Activated naive CD8-positive, alpha-beta T cell treated with anti-CD3 and anti-CD28 coated beads, Interleukin-2, amount 50 U/mL, for 24 hours (primary cell): ENCODE data around the gene SCYL1.

ENCODE experiments used
- ATAC-seq: fragments of 150-1000 bp; cut with Tn5 transposase; one replicate; pipeline ENCODE4 v1.10.0; 2021
- DNase-seq: peaks from one replicate; pipeline ENCODE4 v3.0.0; 2021
- H3K27ac Mint-ChIP-seq: one replicate; pipeline ENCODE4 v1.8.0; 2021; ENCODE audit warnings: mild to moderate bottlenecking, mixed read lengths
- H3K27me3 Mint-ChIP-seq: one replicate; pipeline ENCODE4 v1.8.0; 2021; ENCODE audit warnings: mixed read lengths
- H3K36me3 Mint-ChIP-seq: one replicate; pipeline ENCODE4 v1.8.0; 2021; ENCODE audit warnings: low read depth, mixed read lengths
- H3K4me1 Mint-ChIP-seq: one replicate; pipeline ENCODE4 v1.8.0; 2021; ENCODE audit warnings: mixed read lengths
- H3K4me3 Mint-ChIP-seq: one replicate; pipeline ENCODE4 v1.8.0; 2021; ENCODE audit warnings: mild to moderate bottlenecking, moderate library complexity, mixed read lengths
- H3K9me3 Mint-ChIP-seq: one replicate; pipeline ENCODE4 v1.8.0; 2021; ENCODE audit warnings: mixed read lengths

Gene SCYL1

GRCh38 chr11:65569973-65570918 is 45.4 kb downstream of the SCYL1 start, which contains the start of gene ZNRD2:
Gene ZNRD2, plus strand, starts transcription at chr11:65570477. Its CDS starts 15 bp downstream, at chr11:65570492.
- peak within 1 kb of the TSS; percentile 99 for H3K4me3 Mint-ChIP-seq
- DNase-seq (peak; percentile 99), ATAC-seq (peak; percentile 82)
- peak within 1 kb of the TSS; percentile 93 for H3K27ac Mint-ChIP-seq
- peaks cover 20% of the 10 kb centered on the region for H3K36me3 Mint-ChIP-seq
- H3K27me3 Mint-ChIP-seq: no peaks in the 10 kb centered on the region
- peaks cover 70% of the 10 kb centered on the region for H3K4me1 Mint-ChIP-seq
- H3K9me3 Mint-ChIP-seq: no peaks in the 10 kb centered on the region

DNA sequence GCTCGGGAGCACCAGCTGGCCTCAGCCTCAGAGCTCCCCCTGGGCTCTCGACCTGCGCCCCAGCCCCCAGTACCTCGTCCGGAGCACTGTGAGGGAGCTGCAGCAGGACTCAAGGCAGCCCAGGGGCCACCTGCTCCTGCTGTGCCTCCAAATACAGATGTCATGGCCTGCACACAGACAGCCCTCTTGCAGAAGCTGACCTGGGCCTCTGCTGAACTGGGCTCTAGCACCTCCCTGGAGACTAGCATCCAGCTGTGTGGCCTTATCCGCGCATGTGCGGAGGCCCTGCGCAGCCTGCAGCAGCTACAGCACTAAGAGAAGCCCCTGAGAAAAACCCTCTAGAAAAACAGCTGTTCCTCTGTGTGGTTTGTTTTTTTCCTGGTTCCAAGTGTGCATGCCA is 46.5 kb downstream of the SCYL1 start:
- Mint-ChIP-seq H3K36me3 (peaks cover 20% of the 10 kb centered on the region), H3K9me3 (no peaks in the 10 kb centered on the region), H3K4me1 (peaks cover 63% of the 10 kb centered on the region), H3K27me3 (no peaks in the 10 kb centered on the region), H3K4me3 (peak overlapping the region; percentile 99), H3K27ac (peak overlapping the region; percentile 93)
- DNase-seq (no peak), ATAC-seq (no peak)

GRCh38 chr11:65571940-65572339 is 47.1 kb downstream of the SCYL1 start:
- Mint-ChIP-seq H3K27me3 (no peaks in the 10 kb centered on the region), H3K4me1 (peaks cover 62% of the 10 kb centered on the region), H3K4me3 (peak overlapping the region; percentile 99), H3K27ac (peak overlapping the region; percentile 90), H3K36me3 (peaks cover 20% of the 10 kb centered on the region), H3K9me3 (no peaks in the 10 kb centered on the region)
- DNase-seq (no peak), ATAC-seq (no peak)

- peak; percentile 3 for ATAC-seq
Observed at GRCh38 chr11:65572356-65573051, 47.6 kb downstream of the SCYL1 start, which contains the start of gene FAM89B. Gene FAM89B, plus strand, starts transcription at chr11:65572538. Its CDS starts 132 bp downstream, at chr11:65572670.

DNA sequence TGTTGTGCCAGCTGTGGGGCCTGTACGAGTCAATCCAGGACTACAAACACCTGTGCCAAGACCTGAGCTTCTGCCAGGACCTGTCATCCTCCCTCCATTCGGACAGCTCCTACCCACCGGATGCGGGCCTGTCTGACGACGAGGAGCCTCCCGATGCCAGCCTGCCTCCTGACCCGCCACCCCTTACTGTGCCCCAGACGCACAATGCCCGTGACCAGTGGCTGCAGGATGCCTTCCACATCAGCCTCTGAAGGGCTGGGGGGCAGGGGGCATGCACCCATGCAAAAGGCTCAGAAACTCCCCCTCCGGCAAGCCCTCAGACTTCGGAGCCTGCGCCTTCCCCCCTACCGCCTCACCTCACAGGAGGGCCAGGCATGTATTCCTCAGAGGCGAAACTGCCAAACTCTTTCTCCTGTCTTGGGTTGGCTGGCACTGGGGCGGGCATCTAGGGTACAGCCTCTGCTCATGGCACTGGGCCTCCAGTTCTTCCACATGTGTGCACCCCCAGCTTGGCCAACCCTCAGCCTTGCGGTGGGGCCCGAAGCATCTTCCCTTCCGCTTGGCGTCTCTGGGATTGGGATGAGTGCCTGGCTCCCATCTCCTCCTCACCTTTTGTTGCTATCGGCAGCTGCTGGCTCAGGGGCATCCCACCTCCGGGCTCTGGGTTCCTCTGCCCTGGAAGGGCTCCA is 48.7 kb downstream of the SCYL1 start:
- Mint-ChIP-seq H3K36me3 (peaks cover 19% of the 10 kb centered on the region), H3K27ac (peak overlapping the region; percentile 80), H3K27me3 (no peaks in the 10 kb centered on the region), H3K9me3 (no peaks in the 10 kb centered on the region), H3K4me1 (peaks cover 64% of the 10 kb centered on the region), H3K4me3 (peak overlapping the region; percentile 80)
- no peak for ATAC-seq
- no peak for DNase-seq

More at GRCh38 chr11:65572356-65573051, 47.6 kb downstream of the SCYL1 start, which contains the start of gene FAM89B:
- peak within 1 kb of the TSS; percentile 99 for H3K4me3 Mint-ChIP-seq
- peaks cover 61% of the 10 kb centered on the region for H3K4me1 Mint-ChIP-seq
- no peaks in the 10 kb centered on the region for H3K9me3 Mint-ChIP-seq
- H3K27ac Mint-ChIP-seq: peak within 1 kb of the TSS; percentile 90
- no peaks in the 10 kb centered on the region for H3K27me3 Mint-ChIP-seq
- H3K36me3 Mint-ChIP-seq: peaks cover 20% of the 10 kb centered on the region
- peak; percentile 91 for DNase-seq

DNA sequence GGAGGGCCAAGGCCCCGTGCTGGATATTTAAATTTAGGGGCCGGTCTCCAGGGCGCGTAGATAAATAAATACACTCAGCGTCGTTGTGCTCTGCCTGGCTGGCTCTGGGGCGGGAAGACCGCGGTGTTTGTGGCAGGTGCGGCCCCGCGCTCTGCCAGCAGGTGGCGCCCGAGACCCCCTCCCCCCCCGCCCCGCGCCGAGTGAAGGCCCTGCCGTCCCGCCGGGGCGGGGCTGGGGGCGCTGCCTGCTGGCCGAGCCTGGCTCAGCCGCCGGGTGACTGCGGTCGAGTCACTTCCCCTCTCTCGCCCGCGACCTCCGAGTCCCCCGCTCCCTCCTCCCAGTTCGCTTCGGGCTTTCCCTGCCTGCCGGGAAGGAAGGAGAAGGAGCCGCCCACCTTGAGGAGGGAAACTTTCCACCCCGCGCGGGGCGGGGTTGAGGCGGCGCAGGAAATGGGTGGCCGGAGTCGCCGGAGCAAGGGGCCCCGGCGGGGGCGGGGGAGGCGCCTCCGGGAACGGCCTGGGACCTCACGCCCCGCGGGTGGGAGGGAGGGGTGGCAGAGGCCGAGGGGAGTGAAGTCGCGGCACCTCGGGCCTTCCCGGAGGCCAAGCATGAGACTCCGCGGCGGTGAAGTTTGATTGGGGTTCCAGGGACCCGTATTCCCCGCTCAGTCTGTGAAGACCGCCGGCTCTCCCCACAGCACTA is 49.4 kb downstream of the SCYL1 start:
- Mint-ChIP-seq H3K27ac (peak overlapping the region; percentile 91), H3K9me3 (no peaks in the 10 kb centered on the region), H3K4me1 (peaks cover 59% of the 10 kb centered on the region), H3K27me3 (no peaks in the 10 kb centered on the region), H3K4me3 (peak overlapping the region; percentile 86), H3K36me3 (peaks cover 18% of the 10 kb centered on the region)
- peak; percentile 95 for DNase-seq
- peak; percentile 18 for ATAC-seq

DNA sequence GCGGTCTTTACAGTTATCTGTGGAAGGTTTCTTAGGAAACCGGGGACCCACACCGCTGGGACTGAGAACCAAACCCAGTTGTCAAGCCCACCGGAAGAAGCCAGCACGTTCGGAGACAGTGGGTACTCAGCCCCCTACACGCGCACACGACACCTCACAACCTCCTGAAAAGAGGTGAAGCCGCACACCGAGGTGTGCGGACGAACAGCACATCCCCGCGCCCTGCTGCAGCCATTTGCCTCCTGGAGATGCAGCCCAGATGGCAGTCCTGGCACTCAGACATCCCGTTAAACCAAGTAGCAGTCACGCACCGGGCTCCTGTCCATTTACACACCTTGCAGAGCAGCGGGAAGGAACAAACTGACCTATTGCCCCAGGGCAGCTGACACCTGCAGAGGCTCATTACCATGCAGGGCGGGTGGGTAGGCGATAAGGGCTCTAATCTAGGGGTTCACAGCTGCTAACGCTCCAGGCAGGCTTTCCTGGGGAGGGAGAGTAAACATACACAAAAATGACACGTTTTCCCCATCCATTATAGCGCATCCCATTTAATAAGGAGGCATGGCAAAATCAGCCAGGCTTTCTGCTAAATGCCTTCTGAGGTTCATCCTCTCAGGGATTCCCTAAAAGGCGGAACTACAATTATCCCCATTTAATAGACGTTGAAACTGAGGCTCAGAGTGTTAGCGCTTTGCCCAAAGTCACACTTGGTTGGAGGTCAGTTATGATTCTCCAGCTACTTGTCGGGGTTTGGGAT is 50.1 kb downstream of the SCYL1 start:
- Mint-ChIP-seq H3K9me3 (no peaks in the 10 kb centered on the region), H3K27me3 (no peaks in the 10 kb centered on the region), H3K27ac (peak overlapping the region; percentile 91), H3K4me1 (peaks cover 57% of the 10 kb centered on the region), H3K4me3 (peak overlapping the region; percentile 86), H3K36me3 (peaks cover 20% of the 10 kb centered on the region)
- ATAC-seq: no peak
- no peak for DNase-seq

- DNase-seq: peak; percentile 78
- no peaks in the 10 kb centered on the region for H3K9me3 Mint-ChIP-seq
- peak; percentile 47 for ATAC-seq
- no peaks in the 10 kb centered on the region for H3K27me3 Mint-ChIP-seq
- H3K36me3 Mint-ChIP-seq: peaks cover 21% of the 10 kb centered on the region
- peak within 1 kb of the TSS; percentile 86 for H3K4me3 Mint-ChIP-seq
- H3K27ac Mint-ChIP-seq: peak within 1 kb of the TSS; percentile 91
- peaks cover 53% of the 10 kb centered on the region for H3K4me1 Mint-ChIP-seq
Observed at GRCh38 chr11:65575568-65576231, 50.8 kb downstream of the SCYL1 start, which contains the start of gene EHBP1L1. Gene EHBP1L1, plus strand, starts transcription at chr11:65576053. Its CDS starts 250 bp downstream, at chr11:65576303.

DNA sequence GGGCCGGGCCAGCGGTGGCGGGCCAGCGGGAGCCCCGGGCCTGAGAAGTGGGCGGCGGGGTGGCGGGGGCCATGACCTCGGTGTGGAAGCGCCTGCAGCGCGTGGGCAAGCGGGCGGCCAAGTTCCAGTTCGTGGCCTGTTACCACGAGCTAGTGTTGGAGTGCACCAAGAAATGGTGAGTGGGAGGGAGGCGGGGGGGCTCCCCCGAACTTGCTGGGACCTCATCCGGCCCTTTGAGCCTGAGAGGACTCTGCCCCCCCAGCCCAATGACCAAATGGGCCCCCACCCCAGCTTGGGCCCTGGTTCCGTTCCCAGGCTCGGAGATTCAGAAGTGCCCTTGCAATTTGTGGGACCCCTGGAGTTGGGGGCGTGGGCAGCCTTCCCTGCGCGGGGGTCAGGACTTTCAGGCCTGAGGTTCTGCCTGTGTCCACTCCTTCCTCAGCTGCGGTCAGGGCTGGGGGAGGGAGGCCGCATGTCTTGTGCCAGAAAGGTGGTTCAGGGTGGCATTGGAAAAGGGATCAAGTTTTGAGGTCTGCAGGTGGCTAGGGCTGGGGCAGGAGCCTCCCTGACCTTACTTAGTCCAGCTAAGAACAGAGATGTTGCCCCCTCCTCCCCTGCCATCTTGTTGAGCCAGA is 51.5 kb downstream of the SCYL1 start:
- H3K27ac Mint-ChIP-seq: peak overlapping the region; percentile 79
- H3K27me3 Mint-ChIP-seq: no peaks in the 10 kb centered on the region
- ATAC-seq (no peak), DNase-seq (peak; percentile 50)
- H3K4me1 Mint-ChIP-seq: peaks cover 50% of the 10 kb centered on the region
- peaks cover 22% of the 10 kb centered on the region for H3K36me3 Mint-ChIP-seq
- H3K4me3 Mint-ChIP-seq: peak overlapping the region; percentile 86
- no peaks in the 10 kb centered on the region for H3K9me3 Mint-ChIP-seq

- Mint-ChIP-seq H3K4me1 (peaks cover 42% of the 10 kb centered on the region), H3K27me3 (no peaks in the 10 kb centered on the region), H3K27ac (peak overlapping the region; percentile 79), H3K36me3 (peaks cover 23% of the 10 kb centered on the region), H3K9me3 (no peaks in the 10 kb centered on the region), H3K4me3 (peak overlapping the region; percentile 86)
- peak; percentile 58 for DNase-seq
- ATAC-seq: peak; percentile 14
Observed at GRCh38 chr11:65576867-65577755, 52.2 kb downstream of the SCYL1 start.

DNA sequence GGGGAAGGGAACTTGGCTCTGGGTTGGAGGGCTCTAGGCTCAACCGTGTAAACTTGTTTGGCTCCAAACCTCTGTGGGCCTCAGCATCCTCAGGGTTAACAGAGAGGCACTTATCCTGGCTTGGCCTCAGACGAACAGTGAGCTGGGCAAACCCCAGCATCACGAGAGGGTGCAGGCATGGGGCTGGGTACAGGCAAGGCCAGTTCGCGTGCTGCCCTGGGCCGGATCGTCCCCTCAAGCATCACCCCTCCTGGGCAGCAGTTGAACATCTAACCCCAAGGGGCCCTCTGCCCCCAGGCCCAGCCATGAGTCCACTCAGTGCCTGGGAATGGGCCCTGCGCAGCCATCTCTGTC is 52.9 kb downstream of the SCYL1 start:
- Mint-ChIP-seq H3K4me1 (peaks cover 40% of the 10 kb centered on the region), H3K36me3 (peaks cover 23% of the 10 kb centered on the region), H3K9me3 (no peaks in the 10 kb centered on the region), H3K27me3 (no peaks in the 10 kb centered on the region), H3K4me3 (peak overlapping the region; percentile 86), H3K27ac (peak overlapping the region; percentile 39)
- no peak for DNase-seq
- ATAC-seq: no peak

DNA sequence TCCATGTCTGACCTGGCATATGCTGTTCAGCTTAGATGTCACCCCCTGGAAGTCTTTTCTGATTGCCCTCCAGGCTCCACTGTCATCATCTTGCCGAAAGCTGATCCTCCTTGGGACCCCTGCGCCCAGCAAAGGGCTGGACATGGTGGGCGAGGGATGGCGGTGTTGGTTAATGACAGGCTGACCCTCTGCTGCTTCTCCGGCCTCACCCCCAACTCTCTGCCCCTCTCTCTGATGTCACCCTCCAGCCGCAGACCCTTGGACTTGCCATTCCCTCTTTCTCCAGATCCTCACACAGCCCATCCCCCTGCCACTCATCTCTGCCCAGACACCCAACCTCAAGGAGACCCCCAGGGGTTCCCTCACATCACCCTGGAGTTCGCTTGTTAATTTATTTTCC is 53.3 kb downstream of the SCYL1 start:
- Mint-ChIP-seq H3K27me3 (no peaks in the 10 kb centered on the region), H3K27ac (peak overlapping the region; percentile 39), H3K9me3 (no peaks in the 10 kb centered on the region), H3K4me3 (peak overlapping the region; percentile 86), H3K36me3 (peaks cover 21% of the 10 kb centered on the region), H3K4me1 (peaks cover 38% of the 10 kb centered on the region)
- no peak for ATAC-seq
- DNase-seq: no peak
